ENCODE results near the gene TRAPPC6A.

TRAPPC6A gene

DNA sequence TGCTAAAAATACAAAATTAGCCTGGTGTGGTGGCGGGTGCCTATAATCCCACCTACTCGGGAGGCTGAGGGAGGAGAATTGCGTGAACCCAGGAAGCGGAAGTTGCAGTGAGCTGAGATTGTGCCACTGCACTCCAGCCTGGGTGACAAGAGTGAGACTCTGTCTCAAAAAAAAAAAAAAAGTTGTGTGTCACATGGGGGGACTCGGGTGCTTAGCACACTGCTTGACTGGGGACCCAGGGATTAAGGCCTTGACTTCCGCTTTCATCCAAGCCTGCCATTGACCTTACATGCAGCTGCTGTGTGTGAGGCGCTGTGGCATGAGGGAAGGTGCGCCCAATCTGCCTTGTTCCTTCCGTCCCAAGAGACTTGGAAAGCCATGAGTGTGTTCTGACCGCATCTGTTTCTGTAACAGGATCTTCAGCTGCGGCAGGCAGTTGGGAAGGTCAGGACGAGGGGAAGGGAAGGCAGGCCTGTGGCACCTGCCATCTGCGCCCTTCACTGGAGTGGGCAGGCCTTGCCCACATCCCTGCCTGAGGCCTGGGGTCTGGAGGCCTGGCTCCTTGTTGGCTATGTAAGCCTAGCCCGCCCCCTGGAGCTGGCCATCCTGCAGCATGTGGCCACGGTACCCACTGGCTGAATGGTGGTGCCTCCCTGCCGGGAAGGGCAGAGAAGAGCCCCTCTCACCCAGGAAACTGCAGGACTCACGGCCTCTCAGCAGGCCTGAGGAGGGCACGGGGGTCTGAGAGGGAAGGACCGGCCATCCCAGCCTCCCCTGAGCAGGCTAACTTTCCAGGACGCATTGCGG is 62.0 kb downstream of the TRAPPC6A start:
- no peak for DNase-seq
- intact Hi-C loops (cut with DNase I): no loop called here

DNA sequence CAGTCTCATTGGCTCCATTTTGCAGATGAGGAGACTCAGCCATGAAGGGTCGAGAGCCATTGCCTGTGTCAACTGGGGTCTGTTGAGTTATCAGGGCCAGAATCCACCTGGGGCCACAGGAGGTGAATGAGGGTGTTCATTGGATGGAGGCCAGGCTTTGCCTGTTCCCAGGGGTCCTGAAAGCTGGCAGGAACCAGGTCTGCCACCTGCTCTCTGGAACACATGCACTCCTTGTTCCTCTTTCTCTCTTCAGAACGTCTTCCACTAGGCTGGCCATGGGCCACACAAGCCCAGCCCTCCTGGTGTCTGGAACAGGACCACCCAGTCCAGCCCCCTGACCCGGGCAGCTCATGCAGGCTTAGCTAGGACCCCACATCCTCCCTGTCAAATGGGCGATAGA is 63.9 kb downstream of the TRAPPC6A start:
- intact Hi-C loops (cut with DNase I): no loop called here

GRCh38 chr19:45113628-45114027 is 64.4 kb downstream of the TRAPPC6A start:
- no peak for DNase-seq
- intact Hi-C loops (cut with DNase I): no loop called here

More for the DNA sequence above, 63.9 kb downstream of the TRAPPC6A start:
- peak in 1 of 10 donors; percentile 75 for DNase-seq
